Occipital lobe (tissue), 2 donors: Measurements from ENCODE around the gene DNAJB6. TPM values are rescaled to one million over a fixed set of nuclear protein-coding genes. Genes with fewer than 3 reads are reported as not detected.

ENCODE experiments used
- DNase-seq: peaks from one replicate; lab custom pipeline; 2025; lab: John Stamatoyannopoulos, UW
- total RNA-seq: library from RNA; depleted of rRNA; stranded (reverse); fragments of >200 nt; gene quantifications from one replicate; pipeline ENCODE4 v1.2.3, GENCODE V29; 2014

DNAJB6 gene
- total RNA-seq, 1 donor from 2014 or later: 179 TPM

GRCh38 chr7:157408258-157409101 is 71.7 kb downstream of the DNAJB6 start:
- DNase-seq: no peak

- no peak for DNase-seq
Observed at GRCh38 chr7:157409149-157409752, 72.4 kb downstream of the DNAJB6 start.

DNA sequence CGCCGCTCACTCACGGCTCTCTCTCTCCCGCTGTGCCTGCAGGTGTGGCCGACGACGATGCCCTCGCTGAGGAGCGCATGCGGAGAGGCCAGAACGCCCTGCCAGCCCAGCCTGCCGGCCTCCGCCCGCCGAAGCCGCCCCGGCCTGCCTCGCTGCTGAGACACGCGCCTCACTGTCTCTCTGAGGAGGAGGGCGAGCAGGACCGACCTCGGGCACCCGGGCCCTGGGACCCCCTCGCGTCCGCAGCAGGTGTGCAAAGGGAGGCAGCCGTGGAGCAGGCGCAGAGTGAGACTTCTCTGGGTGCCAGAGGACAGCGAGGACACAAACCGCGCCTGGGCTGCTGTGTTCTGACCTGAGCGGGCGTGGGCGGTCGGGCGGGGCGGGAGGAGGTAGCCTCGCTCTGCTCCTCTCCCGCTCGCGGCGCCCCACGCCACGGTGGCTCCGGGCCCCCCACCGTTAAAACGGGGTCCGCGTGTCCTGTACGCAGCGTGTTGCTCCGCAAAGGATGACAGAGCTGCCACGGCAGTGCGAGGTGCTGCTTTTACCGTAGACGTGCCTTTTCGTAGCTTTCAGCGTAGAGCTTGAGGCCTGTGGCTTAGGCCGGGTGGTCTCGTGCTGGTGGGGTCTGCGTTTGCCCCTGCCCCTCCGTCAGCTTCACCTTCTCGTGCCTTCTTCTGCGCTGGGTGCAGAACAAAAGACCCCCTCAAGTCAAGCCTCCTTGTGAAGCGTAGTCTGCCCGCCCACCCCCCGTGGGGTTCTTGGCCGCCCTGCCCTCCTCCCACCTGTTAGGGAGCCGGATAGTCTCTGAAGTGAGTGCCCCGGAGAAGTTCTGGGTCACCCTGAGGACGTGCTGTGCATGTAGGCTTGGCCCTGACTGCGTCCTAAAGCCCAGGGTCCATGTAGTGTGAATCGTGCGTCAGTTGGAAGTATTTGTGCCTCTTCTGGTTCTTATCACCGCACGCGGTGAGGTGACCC is 73.2 kb downstream of the DNAJB6 start:
- no peak for DNase-seq

DNA sequence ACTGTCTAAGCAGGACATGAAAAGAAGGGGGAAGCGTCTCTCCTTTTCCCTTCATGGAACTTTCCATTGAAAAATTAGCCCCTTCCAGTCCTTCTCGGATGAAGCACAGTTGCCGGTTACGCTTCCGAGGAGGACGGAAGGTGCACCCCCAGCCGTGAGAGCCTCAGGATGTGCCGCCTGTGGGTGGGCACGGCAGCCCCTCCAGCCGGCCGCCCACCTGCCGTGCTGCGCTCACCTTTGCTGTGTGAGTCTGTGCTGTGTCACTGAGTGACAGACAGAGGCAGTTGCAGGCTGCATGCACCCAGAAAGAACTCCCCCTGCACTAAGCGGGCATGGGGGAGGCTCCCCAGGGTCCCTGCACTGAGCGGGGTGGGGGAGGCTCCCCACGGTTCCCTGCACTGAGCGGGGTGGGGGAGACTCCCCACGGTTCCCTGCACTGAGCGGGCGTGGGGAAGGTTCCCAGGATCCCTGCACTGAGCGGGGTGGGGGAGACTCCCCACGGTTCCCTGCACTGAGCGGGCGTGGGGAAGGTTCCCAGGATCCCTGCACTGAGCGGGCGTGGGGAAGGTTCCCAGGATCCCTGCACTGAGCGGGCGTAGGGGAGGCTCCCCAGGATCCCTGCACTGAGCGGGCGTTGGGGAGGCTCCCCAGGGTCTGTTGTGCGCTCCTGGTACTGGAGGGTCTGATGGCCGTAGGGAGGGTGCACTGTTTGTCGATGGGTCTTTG is 74.2 kb downstream of the DNAJB6 start:
- DNase-seq: no peak

DNA sequence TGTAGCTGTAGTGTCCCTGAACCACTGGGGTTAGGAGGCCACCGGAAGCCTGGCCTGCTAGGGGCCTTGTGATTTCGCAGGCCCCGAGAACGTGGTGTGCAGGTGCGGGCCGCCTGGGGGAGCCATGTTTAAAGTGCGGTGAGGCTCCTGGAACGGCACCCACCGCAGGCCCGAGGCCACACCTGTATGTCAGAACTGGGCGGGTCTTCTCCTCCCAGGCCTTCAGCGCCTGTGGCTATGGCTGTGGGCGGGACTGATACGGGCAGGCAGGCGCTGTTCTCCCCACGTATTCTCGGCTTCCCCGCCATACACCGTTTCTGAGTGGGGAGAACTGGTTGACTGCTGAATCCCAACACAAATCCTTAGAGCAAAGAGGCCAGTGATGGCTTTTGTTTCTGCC is 74.8 kb downstream of the DNAJB6 start:
- DNase-seq: no peak

DNA sequence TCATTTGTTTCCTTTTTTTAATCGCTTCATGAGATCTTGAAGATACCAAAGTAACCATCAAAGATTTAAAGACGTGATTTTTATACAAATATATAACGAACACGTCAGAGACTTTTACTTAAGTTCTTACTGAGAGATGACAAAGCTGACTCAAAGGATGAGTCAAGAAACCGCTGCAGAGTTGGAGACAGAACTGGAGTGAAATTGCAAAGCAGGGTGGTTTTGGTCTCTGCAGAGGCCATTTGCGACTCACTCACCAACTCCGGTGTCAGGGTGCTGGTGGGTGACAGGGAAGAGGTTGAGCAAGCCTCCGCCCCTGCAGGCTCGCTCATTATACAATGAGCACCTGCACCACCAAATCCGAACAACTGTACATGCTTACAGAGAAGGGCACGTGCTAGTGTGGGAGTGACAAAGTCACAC is 75.2 kb downstream of the DNAJB6 start:
- DNase-seq: no peak

- DNase-seq: no peak
Observed at GRCh38 chr7:157412491-157413180, 75.8 kb downstream of the DNAJB6 start.

DNA sequence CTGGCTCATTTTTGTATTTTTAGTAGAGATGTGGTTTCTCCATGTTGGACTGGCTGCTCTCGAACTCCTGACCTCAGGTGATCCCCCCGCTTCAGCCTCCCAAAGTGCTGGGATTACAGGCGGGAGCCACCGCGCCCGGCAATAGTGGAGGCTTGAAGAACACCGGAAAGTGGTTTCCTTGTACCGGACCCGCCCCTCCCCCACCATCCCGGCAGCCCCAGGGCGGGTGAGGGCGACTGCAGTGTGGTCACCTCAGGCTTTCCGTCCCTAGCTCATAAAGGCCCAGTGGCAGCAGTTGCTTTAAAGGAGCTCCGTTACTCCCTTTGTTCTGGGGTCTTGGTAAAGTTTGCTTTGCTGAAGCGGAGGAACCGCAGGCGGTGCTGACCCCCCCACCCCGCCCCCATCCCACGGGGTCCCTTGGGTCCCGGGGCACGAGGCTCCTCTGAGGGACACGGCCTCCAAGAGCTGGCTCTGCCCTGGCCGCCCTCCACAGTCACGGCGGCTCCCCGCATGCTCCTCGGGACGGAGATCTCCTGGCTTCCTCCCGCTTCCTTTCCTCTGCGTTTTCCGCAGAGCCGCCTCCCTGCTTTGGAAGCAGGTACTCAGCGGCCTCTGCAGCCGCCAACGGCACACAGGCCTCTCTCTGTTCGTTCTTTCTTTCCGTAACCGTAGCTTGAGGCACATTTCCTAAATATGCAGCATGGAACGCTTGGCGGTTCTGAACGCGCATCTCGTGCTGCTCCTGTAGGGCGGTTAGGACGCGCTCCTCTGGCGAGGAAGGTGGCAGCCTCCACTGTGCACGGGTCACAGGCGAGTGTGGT is 77.3 kb downstream of the DNAJB6 start:
- no peak for DNase-seq

DNA sequence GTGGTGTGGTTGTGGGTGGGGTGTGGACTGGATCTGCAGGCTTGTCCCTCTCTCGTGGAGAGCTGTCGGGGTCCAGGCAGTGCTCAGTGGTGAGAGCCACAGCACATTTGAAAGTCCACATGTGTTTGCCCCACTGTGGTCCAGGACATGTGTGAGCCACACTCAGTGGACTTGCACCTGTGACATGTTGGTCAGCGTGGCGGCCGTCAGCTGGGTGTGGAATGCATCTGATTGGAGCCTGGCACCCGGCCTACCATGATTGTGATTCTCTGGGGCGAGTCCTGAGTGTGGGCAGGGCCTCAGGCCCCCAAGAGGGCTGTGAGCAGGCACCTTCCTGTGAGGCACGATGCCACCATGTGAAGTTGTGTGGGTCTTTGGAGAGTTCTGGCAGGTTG is 77.9 kb downstream of the DNAJB6 start:
- DNase-seq: no peak

- DNase-seq: no peak
Observed at GRCh38 chr7:157415486-157415885, 78.7 kb downstream of the DNAJB6 start.

- DNase-seq: no peak
Observed at GRCh38 chr7:157416011-157416410, 79.2 kb downstream of the DNAJB6 start.

GRCh38 chr7:157418204-157419034 is 81.6 kb downstream of the DNAJB6 start:
- DNase-seq: no peak

DNA sequence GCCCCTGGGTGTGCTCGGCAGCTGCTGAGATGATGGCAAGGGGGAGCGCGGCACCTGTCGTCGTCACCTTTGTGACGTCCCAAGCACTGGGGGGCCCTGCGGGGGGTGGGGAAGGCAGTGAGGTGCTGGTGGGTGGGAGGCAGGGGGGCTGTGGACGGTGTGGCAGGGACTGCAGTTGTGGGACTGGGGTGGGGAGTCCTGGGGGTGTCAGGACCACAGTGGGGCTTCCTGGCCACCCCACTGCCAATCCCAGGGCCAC is 82.2 kb downstream of the DNAJB6 start:
- DNase-seq: no peak

GRCh38 chr7:157422279-157422678 is 85.5 kb downstream of the DNAJB6 start:
- DNase-seq: no peak

DNA sequence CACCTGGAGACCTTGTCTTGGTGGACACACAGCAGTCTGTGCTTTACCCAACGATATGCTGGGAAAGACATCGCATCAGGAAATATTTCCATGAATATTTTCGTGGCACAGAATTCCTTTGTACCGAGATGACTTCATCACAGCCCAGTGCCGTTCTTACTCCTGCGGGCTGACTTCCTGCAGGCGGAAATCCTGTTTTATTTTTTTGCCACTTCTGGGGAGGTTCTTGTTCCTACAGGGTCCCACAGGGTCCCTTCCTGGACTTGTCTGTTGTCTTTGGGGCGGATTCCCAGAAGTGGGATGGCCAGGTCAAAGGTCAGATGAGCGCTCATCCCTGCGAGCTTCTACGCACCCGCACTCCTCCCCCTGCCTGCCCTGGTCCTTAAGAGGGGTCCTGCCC is 86.5 kb downstream of the DNAJB6 start:
- no peak for DNase-seq

DNA sequence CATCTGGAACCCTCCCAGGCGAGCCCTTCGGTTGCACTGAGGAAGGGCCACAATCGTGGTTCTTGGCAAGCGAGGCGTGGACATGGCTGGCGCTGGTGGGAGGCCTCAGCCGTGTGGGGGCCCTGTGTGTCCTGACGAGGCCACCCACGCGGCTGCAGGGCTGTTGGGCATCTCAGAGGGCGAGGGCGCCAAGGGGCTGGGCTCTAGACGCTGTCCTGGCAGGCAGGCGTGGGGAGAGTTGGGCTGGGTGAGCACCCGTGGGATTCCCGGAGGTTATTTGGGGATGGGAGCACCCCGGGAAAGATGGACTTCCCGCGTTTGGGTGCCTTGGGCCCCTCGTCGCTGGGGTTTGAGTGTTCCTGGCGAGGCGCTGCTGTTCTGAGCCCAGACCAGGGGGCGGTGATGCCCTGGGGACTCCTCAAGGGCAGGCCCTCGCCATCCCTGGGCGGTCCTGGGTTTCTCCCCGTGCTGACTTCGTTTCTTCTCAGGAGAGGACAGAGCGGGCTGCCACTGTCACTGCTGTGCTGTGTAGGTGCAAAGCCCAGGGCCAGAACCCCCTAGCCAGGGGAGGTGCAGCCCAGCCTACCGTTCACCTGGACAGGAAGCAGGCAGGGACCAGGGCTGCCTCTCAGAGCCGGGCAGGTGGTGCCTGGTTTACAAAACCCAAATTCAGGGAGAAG is 87.2 kb downstream of the DNAJB6 start:
- DNase-seq: no peak

DNA sequence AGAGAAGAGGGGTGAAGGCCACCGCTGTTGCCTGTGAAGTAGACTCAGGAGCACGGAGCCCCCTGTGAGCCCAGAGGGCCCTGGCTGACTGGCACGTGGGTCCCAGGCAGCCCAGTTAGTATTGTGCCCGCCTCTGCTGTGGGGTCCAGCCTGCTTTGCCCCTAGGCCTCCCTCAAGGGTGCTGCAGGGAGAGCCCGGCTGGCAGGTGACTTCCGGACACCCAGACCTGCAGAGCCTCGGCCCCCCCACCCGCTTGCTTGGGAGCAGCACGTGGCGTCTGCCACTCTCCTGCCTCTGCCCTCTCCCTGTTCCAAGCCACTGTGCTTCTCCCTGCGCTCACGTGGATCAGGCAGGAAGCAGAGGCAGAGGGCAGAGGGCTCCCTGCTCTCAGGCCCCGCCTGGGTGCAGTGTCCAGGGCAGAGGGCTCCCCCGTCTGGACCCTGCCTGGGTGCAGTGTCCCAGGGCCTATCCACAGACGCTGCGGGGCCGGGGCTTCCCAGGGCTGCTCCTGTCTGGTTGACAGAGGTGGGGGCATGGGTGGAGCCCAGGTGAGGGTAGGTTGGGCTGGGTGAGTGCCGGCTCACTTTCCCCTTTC is 88.4 kb downstream of the DNAJB6 start:
- DNase-seq: no peak

- no peak for DNase-seq
Observed at GRCh38 chr7:157425761-157426160, 89.0 kb downstream of the DNAJB6 start.
